ENCODE data around the gene SEMA3E.

DNA sequence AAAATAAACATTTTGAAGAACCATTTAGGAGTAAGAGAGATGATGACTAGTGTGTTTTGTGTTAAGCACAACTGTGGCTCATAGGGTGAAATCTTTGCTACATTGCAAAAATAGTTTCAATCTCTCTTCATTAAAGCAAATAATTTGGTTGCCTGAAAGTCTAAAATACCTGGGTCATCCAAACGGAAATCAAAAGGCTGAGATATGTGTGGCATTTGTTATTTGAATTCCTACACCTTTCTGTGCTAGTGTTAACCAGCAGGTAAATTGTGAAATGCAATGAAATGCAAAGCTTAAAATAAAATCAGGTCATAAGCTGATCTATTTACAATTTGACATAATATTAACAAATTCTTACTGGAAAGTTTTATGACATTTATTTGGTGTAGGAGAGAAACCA lies 40.9 kb upstream of the SEMA3E start:
- TF ChIP-seq, protein P1, sequence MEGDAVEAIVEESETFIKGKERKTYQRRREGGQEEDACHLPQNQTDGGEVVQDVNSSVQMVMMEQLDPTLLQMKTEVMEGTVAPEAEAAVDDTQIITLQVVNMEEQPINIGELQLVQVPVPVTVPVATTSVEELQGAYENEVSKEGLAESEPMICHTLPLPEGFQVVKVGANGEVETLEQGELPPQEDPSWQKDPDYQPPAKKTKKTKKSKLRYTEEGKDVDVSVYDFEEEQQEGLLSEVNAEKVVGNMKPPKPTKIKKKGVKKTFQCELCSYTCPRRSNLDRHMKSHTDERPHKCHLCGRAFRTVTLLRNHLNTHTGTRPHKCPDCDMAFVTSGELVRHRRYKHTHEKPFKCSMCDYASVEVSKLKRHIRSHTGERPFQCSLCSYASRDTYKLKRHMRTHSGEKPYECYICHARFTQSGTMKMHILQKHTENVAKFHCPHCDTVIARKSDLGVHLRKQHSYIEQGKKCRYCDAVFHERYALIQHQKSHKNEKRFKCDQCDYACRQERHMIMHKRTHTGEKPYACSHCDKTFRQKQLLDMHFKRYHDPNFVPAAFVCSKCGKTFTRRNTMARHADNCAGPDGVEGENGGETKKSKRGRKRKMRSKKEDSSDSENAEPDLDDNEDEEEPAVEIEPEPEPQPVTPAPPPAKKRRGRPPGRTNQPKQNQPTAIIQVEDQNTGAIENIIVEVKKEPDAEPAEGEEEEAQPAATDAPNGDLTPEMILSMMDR (IDR thresholded peaks at IDR 0.05 in 2 of 3, conservative IDR thresholded peaks at IDR 0.05 in 1 of 3; ENCODE audit: control insufficient read depth in 2 of 3, extremely low read depth in 1 of 3, insufficient read depth in 1 of 3, low read depth in 3 of 3, low read length in 3 of 3), result no peak
- no peak for TF ChIP-seq MTA3 (IDR thresholded peaks at IDR 0.05; ENCODE audit: borderline replicate concordance, low read length)
- TF ChIP-seq POLR2AphosphoS5 (IDR thresholded peaks at IDR 0.05; ENCODE audit: low read length), result no peak
- TF ChIP-seq SIN3A (IDR thresholded peaks at IDR 0.05; ENCODE audit: low read depth, low read length), result no peak
- no peak for TF ChIP-seq EGR1 (IDR thresholded peaks at IDR 0.05; ENCODE audit: borderline replicate concordance in 1 of 2, low read depth in 2 of 2, low read length in 2 of 2)
- no peak for TF ChIP-seq BCL11A (IDR thresholded peaks at IDR 0.05; ENCODE audit: low read depth, low read length)
- TF ChIP-seq RELA (IDR thresholded peaks at IDR 0.05; ENCODE audit: borderline replicate concordance, partially characterized antibody), result no peak
- no peak for TF ChIP-seq BACH1 (IDR thresholded peaks at IDR 0.05; ENCODE audit: borderline replicate concordance)

All from GM12878 (cell line).